Thoracic aorta (tissue), 2 donors: ENCODE measurements around the gene CHKB. TPM values are rescaled to one million over a fixed set of nuclear protein-coding genes. Genes with fewer than 3 reads are reported as not detected.

Source experiments
- ATAC-seq: fragments of 150-250 bp; one replicate; pipeline ENCODE4 v1.8.0; 2017; ENCODE audit warnings: low read depth; ENCODE audit not compliant: insufficient number of reproducible peaks, low FRiP score
- DNase-seq: peaks from one replicate; pipeline ENCODE4 v3.0.0-alpha.2; 2020; ENCODE audit warnings: low spot score
- H3K27ac ChIP-seq, 2 donors: fragments of 200-600 bp; sonication (generic); 1 replicate in 1 of 2; 2 replicates in 1 of 2; pipeline ENCODE4 v1.5.1; 2016; ENCODE audit warnings: mild to moderate bottlenecking in 2 of 2, moderate library complexity in 2 of 2
- H3K27me3 ChIP-seq: fragments of 200-600 bp; sonication (generic); replicated peaks from 2 replicates; pipeline ENCODE4 v1.6.0; 2016; ENCODE audit warnings: mild to moderate bottlenecking; ENCODE audit not compliant: insufficient read depth
- H3K36me3 ChIP-seq: fragments of 200-600 bp; sonication (generic); one replicate; pipeline ENCODE4 v1.5.1; 2016
- H3K4me1 ChIP-seq, 2 donors: fragments of 200-600 bp; sonication (generic); 1 replicate in 1 of 2; 2 replicates in 1 of 2; pipeline versions ENCODE4 v1.5.1 to v1.6.0; 2016; ENCODE audit warnings: low read depth in 2 of 2, mild to moderate bottlenecking in 1 of 2; ENCODE audit not compliant: control insufficient read depth in 1 of 2
- H3K4me3 ChIP-seq: fragments of 200-600 bp; sonication (generic); 2 replicates; pipeline ENCODE4 v1.5.1; 2016; ENCODE audit warnings: mild to moderate bottlenecking
- H3K9me3 ChIP-seq: fragments of 200-600 bp; sonication (generic); 2 replicates; pipeline ENCODE4 v1.5.1; 2016
- CTCF ChIP-seq: fragments of 200-600 bp; sonication (generic); IDR thresholded peaks from one replicate; pipeline ENCODE4 v1.5.1; 2019; ENCODE audit warnings: antibody characterized with exemption
- total RNA-seq, 2 donors: library from RNA; depleted of rRNA; stranded (reverse); fragments of >200 nt; gene quantifications; one replicate each; pipeline versions ENCODE4 v1.1.0 to v1.2.3, GENCODE V29; 2016

CHKB gene
- total RNA-seq, 2 donors from 2014 or later: 52.6 to 78.7 TPM

- no peak for TF ChIP-seq CTCF
- Histone ChIP-seq H3K27me3 (peaks cover 8% of the 10 kb centered on the region), H3K36me3 (no peaks in the 10 kb centered on the region), H3K4me1 (no peaks in the 10 kb centered on the region), H3K4me3 (no peak overlapping the region), H3K9me3 (no peaks in the 10 kb centered on the region), H3K27ac (no peak overlapping the region)
- ATAC-seq (no peak), DNase-seq (no peak)
Measured at GRCh38 chr22:50604256-50605001, 21.8 kb upstream of the CHKB start.

GRCh38 chr22:50603511-50604255 is 21.0 kb upstream of the CHKB start:
- Histone ChIP-seq H3K27ac (no peak overlapping the region), H3K36me3 (no peaks in the 10 kb centered on the region), H3K4me1 (no peaks in the 10 kb centered on the region), H3K9me3 (no peaks in the 10 kb centered on the region), H3K4me3 (no peak overlapping the region), H3K27me3 (peaks cover 8% of the 10 kb centered on the region)
- DNase-seq (no peak), ATAC-seq (no peak)
- TF ChIP-seq CTCF: no peak

- no peak overlapping the region for H3K4me3 ChIP-seq
- TF ChIP-seq CTCF: no peak
- H3K36me3 ChIP-seq: no peaks in the 10 kb centered on the region
- no peak for DNase-seq
- H3K4me1 ChIP-seq: no peaks in the 10 kb centered on the region
- no peaks in the 10 kb centered on the region for H3K9me3 ChIP-seq
- no peak overlapping the region for H3K27ac ChIP-seq
- peaks cover 8% of the 10 kb centered on the region for H3K27me3 ChIP-seq
- ATAC-seq: no peak
Measured at GRCh38 chr22:50602338-50602700, 19.7 kb upstream of the CHKB start.

GRCh38 chr22:50601669-50602337 is 19.2 kb upstream of the CHKB start:
- Histone ChIP-seq H3K27me3 (peaks cover 8% of the 10 kb centered on the region), H3K36me3 (no peaks in the 10 kb centered on the region), H3K27ac (no peak overlapping the region), H3K9me3 (no peaks in the 10 kb centered on the region), H3K4me1 (no peaks in the 10 kb centered on the region), H3K4me3 (no peak overlapping the region)
- DNase-seq (no peak), ATAC-seq (no peak)
- TF ChIP-seq CTCF: no peak
